ENCODE data around the gene POC5.

GRCh38 chr5:75662061-75662460 lies 55.2 kb downstream of the POC5 start:
- no peak for TF ChIP-seq POLR2A (IDR thresholded peaks at IDR 0.05; ENCODE audit: extremely low read depth, insufficient read length)
- no peak for TF ChIP-seq CTCF (IDR thresholded peaks at IDR 0.05; ENCODE audit: low read depth, low read length)

Data from NB4 (cell line).